NB4 (cell line): Measurements from ENCODE around the gene NKX3-2.

ENCODE experiments used
- CTCF ChIP-seq: IDR thresholded peaks from one replicate; pipeline ENCODE4 v1.5.1; 2012; ENCODE audit warnings: low read depth, low read length
- MAX ChIP-seq: IDR thresholded peaks from 2 replicates; pipeline ENCODE4 v1.6.1; 2011; ENCODE audit warnings: low read depth, low read length
- POLR2A ChIP-seq: IDR thresholded peaks from 2 replicates; pipeline ENCODE4 v1.6.1; 2011; ENCODE audit warnings: mild to moderate bottlenecking; ENCODE audit not compliant: insufficient read length; ENCODE audit errors: extremely low read depth

- TF ChIP-seq CTCF, result no peak
- TF ChIP-seq MAX, result no peak
- no peak for TF ChIP-seq POLR2A
Measured at GRCh38 chr4:13558881-13559280, 14.6 kb upstream of the NKX3-2 start.
